Measurements from ENCODE around the gene COX5A. TPM values are rescaled to one million over a fixed set of nuclear protein-coding genes. Genes with fewer than 3 reads are reported as not detected.
"Not testable (repeated sequence)": the region's sequence is repeated elsewhere in the genome, so short reads cannot be mapped to it uniquely, and the experiment has no call there.

Gene COX5A
- total RNA-seq, 1 donor from 2014 or later = 1,490 TPM

GRCh38 chr15:74907163-74907870, 30.6 kb downstream of the COX5A start:
- no peak for DNase-seq (ENCODE audit: missing footprints)
- ATAC-seq = peak; percentile 72

GRCh38 chr15:74906450-74907162, 31.3 kb downstream of the COX5A start, which contains the start of gene FAM219B:
TSS of gene FAM219B (minus strand) at chr15:74906851. CDS start at chr15:74906800, 51 bp downstream.
- ATAC-seq = peak; percentile 94

More at GRCh38 chr15:74907163-74907870, 30.6 kb downstream of the COX5A start:
- intact Hi-C loops (cut with DNase I) = loop anchor here (2.0 kb wide), 2 partner anchors 29 to 65 kb away; partner anchors contain the start of gene ULK3

GRCh38 chr15:74906067-74906449, 31.8 kb downstream of the COX5A start:
- peak; percentile 4 for ATAC-seq

More at GRCh38 chr15:74906450-74907162, 31.3 kb downstream of the COX5A start, which contains the start of gene FAM219B:
- intact Hi-C loops (cut with DNase I) = loop anchor here (2.0 kb wide), 2 partner anchors 30 to 64 kb away; partner anchors contain the start of gene ULK3
- peak; percentile 98 for DNase-seq (ENCODE audit: missing footprints)

DNA sequence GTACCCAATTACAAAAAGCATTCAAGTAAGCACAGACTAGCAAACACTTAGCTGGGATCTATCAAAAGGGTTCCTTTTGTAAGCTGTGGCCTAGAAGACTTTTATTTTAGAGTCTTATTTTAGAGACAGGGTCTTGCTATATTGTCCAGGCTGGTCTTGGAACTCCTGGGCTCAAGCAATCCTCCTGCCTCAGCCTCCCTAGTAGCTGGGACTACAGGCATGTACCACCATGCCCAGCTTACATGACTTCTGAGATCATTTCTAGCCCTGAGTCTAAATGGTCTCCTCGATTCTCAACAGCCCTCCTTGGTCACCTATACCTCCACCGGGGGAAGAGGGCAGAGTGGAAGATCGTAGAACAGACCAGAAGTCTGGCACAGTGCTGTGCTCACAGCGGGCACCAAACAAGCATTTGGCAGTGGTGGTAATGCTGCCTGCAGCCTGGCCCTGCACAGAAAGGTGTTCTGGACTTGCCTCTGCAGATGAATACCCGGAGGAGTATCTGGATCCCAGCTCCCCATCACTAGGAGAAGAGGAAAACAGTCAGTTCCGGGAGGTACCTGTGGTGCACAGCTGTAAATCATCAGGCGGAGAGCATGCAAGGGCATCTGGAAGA, 33.6 kb downstream of the COX5A start:
- no peak for DNase-seq (ENCODE audit: missing footprints)
- intact Hi-C loops (cut with DNase I) = no loop called here

More at GRCh38 chr15:74906067-74906449, 31.8 kb downstream of the COX5A start:
- DNase-seq (ENCODE audit: missing footprints) = peak; percentile 77
- intact Hi-C loops (cut with DNase I) = loop anchor here (2.0 kb wide), 2 partner anchors 31 to 63 kb away; partner anchors contain the start of gene ULK3

GRCh38 chr15:74903676-74904075, 34.2 kb downstream of the COX5A start:
- DNase-seq (ENCODE audit: missing footprints) (no peak), ATAC-seq (no peak)
- intact Hi-C loops (cut with DNase I) = no loop called here

More for the DNA sequence above, 33.6 kb downstream of the COX5A start:
- ATAC-seq = no peak

DNA sequence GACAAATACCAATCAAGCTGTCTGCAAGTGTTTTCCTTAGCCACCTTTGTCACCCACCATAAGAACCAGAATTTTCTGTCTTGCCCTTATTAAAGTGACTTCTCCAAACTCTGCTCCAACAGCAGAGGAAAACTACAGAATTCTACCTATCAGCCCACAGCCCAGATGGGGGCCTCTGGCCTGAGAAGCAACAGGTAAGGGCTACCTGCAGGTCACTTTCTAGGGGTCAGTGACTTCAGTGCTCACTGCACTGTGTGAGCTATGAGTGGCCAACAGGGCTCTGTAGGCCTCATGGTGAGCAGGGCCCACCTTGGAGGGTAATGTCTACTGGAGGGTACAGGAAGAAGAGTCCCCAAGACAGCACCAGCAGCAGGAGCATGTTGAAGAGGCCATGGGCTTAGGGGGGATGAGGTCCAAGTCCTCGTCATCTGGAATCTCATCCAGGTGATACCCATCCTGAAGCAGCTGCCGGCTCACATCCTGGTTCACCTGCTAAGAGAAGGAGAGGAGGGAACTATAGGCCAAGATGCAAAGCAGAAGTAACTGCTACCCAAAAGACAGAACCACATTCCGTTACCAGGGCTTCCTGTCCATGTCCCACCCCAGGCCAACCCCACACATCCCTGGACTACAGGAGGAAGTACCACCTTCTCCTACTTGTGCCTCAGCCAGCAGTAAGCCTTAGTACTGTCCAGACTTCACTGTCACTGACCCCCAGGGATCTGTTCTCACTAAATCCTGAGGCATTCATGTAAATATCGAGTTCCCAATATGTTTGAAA, 35.4 kb downstream of the COX5A start:
- intact Hi-C loops (cut with DNase I) = no loop called here
- no peak for DNase-seq (ENCODE audit: missing footprints)
- ATAC-seq = no peak

DNA sequence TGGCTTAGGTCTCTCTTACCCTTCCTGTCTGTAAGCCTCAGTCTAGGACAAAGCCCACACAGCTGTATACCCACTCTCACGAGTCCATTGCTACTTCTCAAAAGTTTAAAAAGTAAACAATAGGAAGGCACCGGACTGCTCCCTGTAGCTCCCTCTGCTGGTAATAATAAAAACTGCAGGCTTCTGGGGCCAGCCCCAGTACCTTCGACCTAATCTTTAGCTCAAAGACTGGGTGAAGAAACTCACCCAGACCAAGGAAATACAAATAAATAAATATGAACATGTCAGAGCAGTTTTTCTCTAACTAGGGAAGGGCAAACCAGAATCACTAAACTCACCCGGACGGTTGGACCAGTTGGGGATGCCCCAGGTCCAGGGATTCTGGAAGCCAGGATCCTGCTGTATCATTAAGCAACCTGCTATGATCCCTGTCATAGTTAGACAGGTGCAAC, 36.2 kb downstream of the COX5A start:
- intact Hi-C loops (cut with DNase I) = no loop called here
- peak; percentile 41 for ATAC-seq
- no peak for DNase-seq (ENCODE audit: missing footprints)

DNA sequence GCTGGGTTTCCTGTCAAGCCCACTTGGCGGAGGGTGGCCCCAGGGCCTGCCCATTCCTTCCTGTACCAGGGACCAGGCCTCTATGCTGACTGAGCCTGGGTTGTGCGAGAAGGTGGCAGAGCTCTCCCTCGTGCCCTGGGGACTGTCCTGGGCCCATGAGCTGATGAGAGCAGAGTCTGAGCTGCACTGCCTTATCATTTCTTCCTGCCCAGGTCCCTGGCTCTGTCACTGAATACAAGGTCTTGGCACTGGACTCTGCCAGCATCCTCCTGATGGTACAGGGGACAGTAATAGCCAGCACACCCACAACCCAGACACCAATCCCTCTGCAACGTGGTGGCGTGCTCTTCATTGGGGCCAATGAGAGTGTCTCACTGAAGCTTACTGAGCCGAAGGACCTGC, 40.6 kb downstream of the COX5A start:
- ATAC-seq = peak; percentile 61
- intact Hi-C loops (cut with DNase I) = no loop called here
- no peak for DNase-seq (ENCODE audit: missing footprints)

- intact Hi-C loops (cut with DNase I) = no loop called here
- no peak for DNase-seq (ENCODE audit: missing footprints)
- no peak for ATAC-seq
These were observed 41.6 kb downstream of the COX5A start for GRCh38 chr15:74896316-74896715.

DNA sequence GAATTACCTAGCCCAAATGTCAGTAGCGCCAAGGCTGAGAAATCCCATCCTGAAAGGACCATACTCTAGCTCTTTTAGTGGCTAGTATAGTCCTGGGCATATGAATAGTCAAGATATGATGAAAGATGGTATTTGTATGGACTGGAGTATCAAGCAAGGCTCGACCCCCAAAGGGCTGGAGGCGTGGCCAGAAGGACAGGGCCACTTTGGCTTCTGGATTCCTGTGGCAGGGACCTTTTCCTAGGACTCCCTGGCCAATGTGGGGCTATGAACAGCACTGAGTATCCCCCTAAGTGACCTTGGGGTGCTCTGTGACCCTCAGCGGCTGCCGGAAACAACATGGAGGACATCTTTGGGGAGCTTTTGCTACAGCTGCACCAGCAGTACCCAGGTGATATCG, 42.0 kb downstream of the COX5A start:
- ATAC-seq (no peak), DNase-seq (ENCODE audit: missing footprints) (no peak)
- intact Hi-C loops (cut with DNase I) = no loop called here

DNA sequence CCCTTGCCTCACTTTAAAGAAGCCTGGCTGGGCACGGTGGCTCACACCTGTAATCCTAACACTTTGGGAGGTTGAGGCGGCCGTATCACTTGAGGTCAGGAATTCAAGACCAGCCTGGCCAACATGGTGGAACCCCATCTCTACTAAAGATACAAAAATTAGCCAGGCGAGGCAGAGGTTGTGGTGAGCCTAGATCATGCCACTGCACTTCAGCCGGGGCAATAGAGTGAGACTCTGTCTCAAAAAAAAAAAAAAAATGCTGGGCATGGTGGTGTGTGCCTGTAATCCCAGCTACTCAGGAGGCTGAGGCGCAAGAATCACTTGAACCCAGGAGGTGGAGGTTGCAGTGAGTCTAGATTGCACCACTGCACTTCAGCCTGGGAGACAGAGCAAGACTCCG, 43.5 kb downstream of the COX5A start:
- not testable (repeated sequence) for ATAC-seq; DNase-seq (ENCODE audit: missing footprints)
- intact Hi-C loops (cut with DNase I) = loop anchor here (5.0 kb wide), 1 partner anchor 107 kb away; no protein-coding TSS in a partner anchor

DNA sequence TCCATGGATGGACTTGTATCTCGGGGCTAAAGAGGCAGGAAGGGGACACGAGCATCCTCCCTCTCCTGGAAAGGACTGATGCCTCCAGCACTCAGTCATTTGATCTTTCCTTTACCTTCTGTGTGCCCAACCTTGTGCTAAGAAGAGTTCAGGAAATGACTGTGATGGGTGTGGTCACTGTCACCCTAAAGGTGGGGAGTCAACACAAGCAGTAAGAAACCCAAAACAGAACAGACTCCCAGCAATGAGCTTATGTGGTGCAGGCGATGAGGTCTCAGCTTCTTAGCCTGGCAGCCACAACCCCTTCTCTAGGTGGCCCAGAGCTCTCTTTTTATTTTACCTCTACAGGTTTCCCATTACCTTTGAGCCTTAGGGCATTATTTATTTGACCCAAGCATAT, 44.2 kb downstream of the COX5A start:
- ATAC-seq = no peak
- no peak for DNase-seq (ENCODE audit: missing footprints)
- intact Hi-C loops (cut with DNase I) = loop anchor here (5.0 kb wide), 1 partner anchor 106 kb away; no protein-coding TSS in a partner anchor

- intact Hi-C loops (cut with DNase I) = loop anchor here (5.0 kb wide), 1 partner anchor 106 kb away; no protein-coding TSS in a partner anchor
- no peak for DNase-seq (ENCODE audit: missing footprints)
- no peak for ATAC-seq
These were observed 44.9 kb downstream of the COX5A start for GRCh38 chr15:74892931-74893330.

- intact Hi-C loops (cut with DNase I) = loop anchor here (5.0 kb wide), 1 partner anchor 105 kb away; no protein-coding TSS in a partner anchor
- ATAC-seq (no peak), DNase-seq (ENCODE audit: missing footprints) (no peak)
These were observed 45.6 kb downstream of the COX5A start for GRCh38 chr15:74892313-74892712.

- no peak for DNase-seq (ENCODE audit: missing footprints)
- intact Hi-C loops (cut with DNase I) = loop anchor here (5.0 kb wide), 1 partner anchor 104 kb away; no protein-coding TSS in a partner anchor
These were observed 46.4 kb downstream of the COX5A start for GRCh38 chr15:74891469-74891868.

DNA sequence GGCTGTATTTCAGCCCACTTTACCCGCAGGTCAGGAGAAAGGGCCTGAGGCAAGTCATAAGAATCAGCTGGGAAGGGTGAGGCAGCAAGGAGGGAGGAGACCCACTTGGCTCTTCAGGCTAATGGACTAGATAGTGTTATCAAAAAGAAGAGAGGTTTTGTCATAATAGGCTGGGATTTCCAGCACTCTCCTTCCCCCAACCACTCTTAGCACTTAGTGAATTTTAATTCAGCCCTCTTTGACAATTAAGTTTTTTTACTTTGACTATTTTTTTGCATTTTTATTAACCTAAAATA, 47.3 kb downstream of the COX5A start:
- no peak for ATAC-seq
- intact Hi-C loops (cut with DNase I) = loop anchor here (5.0 kb wide), 1 partner anchor 103 kb away; no protein-coding TSS in a partner anchor
- no peak for DNase-seq (ENCODE audit: missing footprints)

More at GRCh38 chr15:74891469-74891868, 46.4 kb downstream of the COX5A start:
- ATAC-seq = peak; percentile 29

GRCh38 chr15:74889883-74890664, 47.8 kb downstream of the COX5A start, which contains the start of gene MPI:
TSS of gene MPI (plus strand) at chr15:74890042. CDS start at chr15:74890074, 32 bp downstream.
- intact Hi-C loops (cut with DNase I) = loop anchor here (2.0 to 5.0 kb wide), 2 partner anchors 17 to 103 kb away; partner anchors contain the start of gene SCAMP2
- ATAC-seq (peak; percentile 94), DNase-seq (ENCODE audit: missing footprints) (peak; percentile 95)
